ENCODE data around the gene TMBIM4. TPM values are rescaled to one million over a fixed set of nuclear protein-coding genes. Genes with fewer than 3 reads are reported as not detected.

TMBIM4 gene
- total RNA-seq, 1 experiment from 2014 or later = 29.8 TPM

DNA sequence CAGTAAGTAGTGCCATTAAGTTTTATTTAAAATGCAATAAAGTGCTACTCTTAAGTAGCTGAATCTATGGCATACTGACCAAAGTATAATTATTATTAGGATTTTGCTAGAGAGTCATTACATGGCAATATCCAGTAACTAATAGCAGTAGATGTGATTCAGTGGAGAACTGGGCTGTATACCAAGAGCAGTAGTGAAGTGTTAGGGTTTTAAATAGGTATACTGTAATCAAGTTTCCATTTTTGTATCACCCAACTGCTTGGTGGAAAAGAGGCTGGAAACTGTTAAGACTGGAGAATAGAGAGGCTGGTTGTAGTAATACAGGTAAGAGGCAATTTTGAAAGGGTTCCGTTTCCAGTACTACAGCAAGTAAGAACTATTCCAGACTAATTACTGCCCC lies 25.9 kb downstream of the TMBIM4 start (continued):
- TF ChIP-seq, protein P1, sequence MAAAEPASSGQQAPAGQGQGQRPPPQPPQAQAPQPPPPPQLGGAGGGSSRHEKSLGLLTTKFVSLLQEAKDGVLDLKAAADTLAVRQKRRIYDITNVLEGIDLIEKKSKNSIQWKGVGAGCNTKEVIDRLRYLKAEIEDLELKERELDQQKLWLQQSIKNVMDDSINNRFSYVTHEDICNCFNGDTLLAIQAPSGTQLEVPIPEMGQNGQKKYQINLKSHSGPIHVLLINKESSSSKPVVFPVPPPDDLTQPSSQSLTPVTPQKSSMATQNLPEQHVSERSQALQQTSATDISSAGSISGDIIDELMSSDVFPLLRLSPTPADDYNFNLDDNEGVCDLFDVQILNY (CRISPR knock-in tag; IDR thresholded peaks at IDR 0.05) = no peak
- TF ChIP-seq, protein P2, sequence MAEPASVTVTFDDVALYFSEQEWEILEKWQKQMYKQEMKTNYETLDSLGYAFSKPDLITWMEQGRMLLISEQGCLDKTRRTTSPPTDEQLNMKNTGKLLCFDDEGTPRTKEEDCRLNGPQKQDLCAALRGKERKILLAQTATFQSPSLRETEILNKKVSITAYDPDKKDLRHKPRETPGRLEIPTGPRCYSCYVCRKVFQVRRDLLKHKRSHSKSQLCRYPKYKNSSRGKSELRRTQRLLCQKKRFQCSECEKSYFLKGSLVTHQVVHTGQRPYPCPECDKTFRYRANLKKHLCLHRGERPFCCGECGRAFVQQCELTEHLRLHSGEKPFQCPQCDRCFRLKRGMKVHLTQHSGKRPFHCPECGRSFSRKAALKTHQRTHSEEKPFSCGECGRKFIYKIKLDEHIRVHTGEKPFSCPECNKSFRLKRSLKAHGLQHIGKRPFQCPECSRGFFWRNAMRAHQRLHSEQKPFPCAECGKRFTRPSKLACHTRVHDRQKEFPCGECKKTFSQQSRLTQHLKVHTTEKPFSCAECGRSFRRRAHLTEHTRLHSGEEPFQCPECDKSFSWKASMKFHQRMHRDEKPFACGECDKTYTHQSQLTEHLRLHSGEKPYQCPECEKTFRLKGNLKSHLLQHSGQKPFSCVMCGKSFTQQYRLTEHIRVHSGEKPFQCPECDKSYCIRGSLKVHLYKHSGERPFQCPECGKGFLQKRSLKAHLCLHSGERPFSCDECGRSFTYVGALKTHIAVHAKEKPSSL (CRISPR knock-in tag; conservative IDR thresholded peaks at IDR 0.05) = no peak
- TF ChIP-seq ELF4 (CRISPR knock-in tag; IDR thresholded peaks at IDR 0.05; ENCODE audit: low read depth) (no peak), MXD4 (CRISPR knock-in tag; IDR thresholded peaks at IDR 0.05; ENCODE audit: borderline replicate concordance) (no peak), CREB1 (CRISPR knock-in tag; IDR thresholded peaks at IDR 0.05) (no peak), NR3C1 (CRISPR knock-in tag; conservative IDR thresholded peaks at IDR 0.05; ENCODE audit: low read depth) (no peak)
- TF ChIP-seq, protein P3, sequence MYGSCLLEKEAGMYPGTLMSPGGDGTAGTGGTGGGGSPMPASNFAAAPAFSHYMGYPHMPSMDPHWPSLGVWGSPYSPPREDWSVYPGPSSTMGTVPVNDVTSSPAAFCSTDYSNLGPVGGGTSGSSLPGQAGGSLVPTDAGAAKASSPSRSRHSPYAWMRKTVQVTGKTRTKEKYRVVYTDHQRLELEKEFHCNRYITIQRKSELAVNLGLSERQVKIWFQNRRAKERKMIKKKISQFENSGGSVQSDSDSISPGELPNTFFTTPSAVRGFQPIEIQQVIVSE (CRISPR knock-in tag; IDR thresholded peaks at IDR 0.05; ENCODE audit: borderline replicate concordance) = no peak
- TF ChIP-seq, protein P4, sequence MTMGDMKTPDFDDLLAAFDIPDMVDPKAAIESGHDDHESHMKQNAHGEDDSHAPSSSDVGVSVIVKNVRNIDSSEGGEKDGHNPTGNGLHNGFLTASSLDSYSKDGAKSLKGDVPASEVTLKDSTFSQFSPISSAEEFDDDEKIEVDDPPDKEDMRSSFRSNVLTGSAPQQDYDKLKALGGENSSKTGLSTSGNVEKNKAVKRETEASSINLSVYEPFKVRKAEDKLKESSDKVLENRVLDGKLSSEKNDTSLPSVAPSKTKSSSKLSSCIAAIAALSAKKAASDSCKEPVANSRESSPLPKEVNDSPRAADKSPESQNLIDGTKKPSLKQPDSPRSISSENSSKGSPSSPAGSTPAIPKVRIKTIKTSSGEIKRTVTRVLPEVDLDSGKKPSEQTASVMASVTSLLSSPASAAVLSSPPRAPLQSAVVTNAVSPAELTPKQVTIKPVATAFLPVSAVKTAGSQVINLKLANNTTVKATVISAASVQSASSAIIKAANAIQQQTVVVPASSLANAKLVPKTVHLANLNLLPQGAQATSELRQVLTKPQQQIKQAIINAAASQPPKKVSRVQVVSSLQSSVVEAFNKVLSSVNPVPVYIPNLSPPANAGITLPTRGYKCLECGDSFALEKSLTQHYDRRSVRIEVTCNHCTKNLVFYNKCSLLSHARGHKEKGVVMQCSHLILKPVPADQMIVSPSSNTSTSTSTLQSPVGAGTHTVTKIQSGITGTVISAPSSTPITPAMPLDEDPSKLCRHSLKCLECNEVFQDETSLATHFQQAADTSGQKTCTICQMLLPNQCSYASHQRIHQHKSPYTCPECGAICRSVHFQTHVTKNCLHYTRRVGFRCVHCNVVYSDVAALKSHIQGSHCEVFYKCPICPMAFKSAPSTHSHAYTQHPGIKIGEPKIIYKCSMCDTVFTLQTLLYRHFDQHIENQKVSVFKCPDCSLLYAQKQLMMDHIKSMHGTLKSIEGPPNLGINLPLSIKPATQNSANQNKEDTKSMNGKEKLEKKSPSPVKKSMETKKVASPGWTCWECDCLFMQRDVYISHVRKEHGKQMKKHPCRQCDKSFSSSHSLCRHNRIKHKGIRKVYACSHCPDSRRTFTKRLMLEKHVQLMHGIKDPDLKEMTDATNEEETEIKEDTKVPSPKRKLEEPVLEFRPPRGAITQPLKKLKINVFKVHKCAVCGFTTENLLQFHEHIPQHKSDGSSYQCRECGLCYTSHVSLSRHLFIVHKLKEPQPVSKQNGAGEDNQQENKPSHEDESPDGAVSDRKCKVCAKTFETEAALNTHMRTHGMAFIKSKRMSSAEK (CRISPR knock-in tag; IDR thresholded peaks at IDR 0.05; ENCODE audit: borderline replicate concordance) = no peak
- TF ChIP-seq, protein P5, sequence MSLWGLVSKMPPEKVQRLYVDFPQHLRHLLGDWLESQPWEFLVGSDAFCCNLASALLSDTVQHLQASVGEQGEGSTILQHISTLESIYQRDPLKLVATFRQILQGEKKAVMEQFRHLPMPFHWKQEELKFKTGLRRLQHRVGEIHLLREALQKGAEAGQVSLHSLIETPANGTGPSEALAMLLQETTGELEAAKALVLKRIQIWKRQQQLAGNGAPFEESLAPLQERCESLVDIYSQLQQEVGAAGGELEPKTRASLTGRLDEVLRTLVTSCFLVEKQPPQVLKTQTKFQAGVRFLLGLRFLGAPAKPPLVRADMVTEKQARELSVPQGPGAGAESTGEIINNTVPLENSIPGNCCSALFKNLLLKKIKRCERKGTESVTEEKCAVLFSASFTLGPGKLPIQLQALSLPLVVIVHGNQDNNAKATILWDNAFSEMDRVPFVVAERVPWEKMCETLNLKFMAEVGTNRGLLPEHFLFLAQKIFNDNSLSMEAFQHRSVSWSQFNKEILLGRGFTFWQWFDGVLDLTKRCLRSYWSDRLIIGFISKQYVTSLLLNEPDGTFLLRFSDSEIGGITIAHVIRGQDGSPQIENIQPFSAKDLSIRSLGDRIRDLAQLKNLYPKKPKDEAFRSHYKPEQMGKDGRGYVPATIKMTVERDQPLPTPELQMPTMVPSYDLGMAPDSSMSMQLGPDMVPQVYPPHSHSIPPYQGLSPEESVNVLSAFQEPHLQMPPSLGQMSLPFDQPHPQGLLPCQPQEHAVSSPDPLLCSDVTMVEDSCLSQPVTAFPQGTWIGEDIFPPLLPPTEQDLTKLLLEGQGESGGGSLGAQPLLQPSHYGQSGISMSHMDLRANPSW (CRISPR knock-in tag; conservative IDR thresholded peaks at IDR 0.05; ENCODE audit: low read depth) = no peak

DNA sequence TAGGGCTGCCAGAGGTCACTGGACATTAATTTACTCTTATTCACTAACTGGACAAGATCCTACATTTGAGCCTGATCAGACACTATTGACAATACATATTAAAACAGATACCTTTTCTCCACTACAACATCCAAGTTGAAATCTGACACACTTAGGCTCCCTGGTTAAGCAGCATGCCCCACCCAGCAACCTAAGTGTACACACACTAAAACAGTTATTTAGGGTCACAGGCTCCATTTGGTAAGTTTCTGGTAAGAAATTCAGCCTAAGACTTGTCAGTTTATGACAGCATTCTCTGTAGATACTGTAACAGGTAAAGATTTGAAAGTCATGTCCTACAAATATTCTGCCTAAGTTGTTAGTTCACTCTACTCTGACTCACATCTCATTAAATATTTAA lies 27.0 kb downstream of the TMBIM4 start:
- ChIA-PET CTCF (no interaction called here), POLR2A (no interaction called here)
- Mint-ChIP-seq H3K9me3 (peaks cover 37% of the 10 kb centered on the region), H3K27ac (no peak overlapping the region), H3K27me3 (ENCODE audit: low read depth) (no peaks in the 10 kb centered on the region; the same call in 1 of the 2 replicates), H3K4me3 (no peak overlapping the region), H3K36me3 (peaks cover 40% of the 10 kb centered on the region), H3K4me1 (peaks cover 16% of the 10 kb centered on the region)
- DNase-seq (ENCODE audit: low spot score) (no peak), ATAC-seq (no peak)
- no peak for TF ChIP-seq CBFB (CRISPR knock-in tag; IDR thresholded peaks at IDR 0.05; ENCODE audit: low read depth)

DNA sequence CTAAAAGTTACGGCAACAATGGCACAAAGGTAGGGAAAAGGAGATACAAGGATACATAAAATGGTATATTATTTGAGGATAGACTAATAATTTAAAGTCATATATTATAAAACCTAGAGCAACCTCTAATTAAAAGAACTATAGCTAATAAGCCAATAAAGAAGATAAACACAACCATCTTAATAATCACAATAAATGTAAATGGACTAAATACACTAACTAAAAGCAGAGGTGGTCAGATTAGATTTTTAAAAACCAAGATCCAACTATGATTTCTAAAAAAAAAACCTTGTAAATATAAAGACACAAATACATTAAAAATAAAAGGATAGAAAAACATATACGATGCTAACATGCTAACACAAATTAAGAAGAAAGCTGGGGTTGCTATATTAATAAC lies 28.5 kb downstream of the TMBIM4 start:
- H3K9me3 Mint-ChIP-seq = peaks cover 37% of the 10 kb centered on the region
- H3K27ac Mint-ChIP-seq = no peak overlapping the region
- ATAC-seq (no peak), DNase-seq (ENCODE audit: low spot score) (no peak)
- H3K36me3 Mint-ChIP-seq = peaks cover 48% of the 10 kb centered on the region
- no peak overlapping the region for H3K4me3 Mint-ChIP-seq
- ChIA-PET CTCF (no interaction called here), POLR2A (no interaction called here)
- H3K27me3 Mint-ChIP-seq (ENCODE audit: low read depth) = no peaks in the 10 kb centered on the region; the same call in 1 of the 2 replicates
- H3K4me1 Mint-ChIP-seq = peaks cover 16% of the 10 kb centered on the region
- TF ChIP-seq, protein P6, sequence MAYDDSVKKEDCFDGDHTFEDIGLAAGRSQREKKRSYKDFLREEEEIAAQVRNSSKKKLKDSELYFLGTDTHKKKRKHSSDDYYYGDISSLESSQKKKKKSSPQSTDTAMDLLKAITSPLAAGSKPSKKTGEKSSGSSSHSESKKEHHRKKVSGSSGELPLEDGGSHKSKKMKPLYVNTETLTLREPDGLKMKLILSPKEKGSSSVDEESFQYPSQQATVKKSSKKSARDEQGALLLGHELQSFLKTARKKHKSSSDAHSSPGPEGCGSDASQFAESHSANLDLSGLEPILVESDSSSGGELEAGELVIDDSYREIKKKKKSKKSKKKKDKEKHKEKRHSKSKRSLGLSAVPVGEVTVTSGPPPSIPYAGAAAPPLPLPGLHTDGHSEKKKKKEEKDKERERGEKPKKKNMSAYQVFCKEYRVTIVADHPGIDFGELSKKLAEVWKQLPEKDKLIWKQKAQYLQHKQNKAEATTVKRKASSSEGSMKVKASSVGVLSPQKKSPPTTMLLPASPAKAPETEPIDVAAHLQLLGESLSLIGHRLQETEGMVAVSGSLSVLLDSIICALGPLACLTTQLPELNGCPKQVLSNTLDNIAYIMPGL (CRISPR knock-in tag; IDR thresholded peaks at IDR 0.05) = no peak
- TF ChIP-seq, protein P7, sequence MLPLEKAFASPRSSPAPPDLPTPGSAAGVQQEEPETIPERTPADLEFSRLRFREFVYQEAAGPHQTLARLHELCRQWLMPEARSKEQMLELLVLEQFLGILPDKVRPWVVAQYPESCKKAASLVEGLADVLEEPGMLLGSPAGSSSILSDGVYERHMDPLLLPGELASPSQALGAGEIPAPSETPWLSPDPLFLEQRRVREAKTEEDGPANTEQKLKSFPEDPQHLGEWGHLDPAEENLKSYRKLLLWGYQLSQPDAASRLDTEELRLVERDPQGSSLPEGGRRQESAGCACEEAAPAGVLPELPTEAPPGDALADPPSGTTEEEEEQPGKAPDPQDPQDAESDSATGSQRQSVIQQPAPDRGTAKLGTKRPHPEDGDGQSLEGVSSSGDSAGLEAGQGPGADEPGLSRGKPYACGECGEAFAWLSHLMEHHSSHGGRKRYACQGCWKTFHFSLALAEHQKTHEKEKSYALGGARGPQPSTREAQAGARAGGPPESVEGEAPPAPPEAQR (CRISPR knock-in tag; IDR thresholded peaks at IDR 0.05) = no peak
- TF ChIP-seq CREB1 (CRISPR knock-in tag; IDR thresholded peaks at IDR 0.05) (no peak), TP53 (CRISPR knock-in tag; IDR thresholded peaks at IDR 0.05) (no peak)
- TF ChIP-seq, protein P4 (CRISPR knock-in tag; IDR thresholded peaks at IDR 0.05; ENCODE audit: borderline replicate concordance) = no peak
